SK-N-MC (cell line): ENCODE measurements around the gene CST8.

Experiments used
- EZH2 ChIP-seq: fragments of 200-600 bp; sonication (generic); IDR thresholded peaks from one replicate; pipeline ENCODE4 v1.6.1; 2017; ENCODE audit warnings: antibody characterized with exemption
- POLR2AphosphoS5 ChIP-seq: IDR thresholded peaks from 2 replicates; pipeline ENCODE4 v1.6.1; 2012; ENCODE audit warnings: mild to moderate bottlenecking, low read depth, low read length, borderline replicate concordance

GRCh38 chr20:23446505-23446904 is 44.4 kb upstream of the CST8 start:
- TF ChIP-seq EZH2 (no peak), POLR2AphosphoS5 (no peak)
